GM19025 (cell line): Measurements from ENCODE around the gene RELN.
"Not testable (repeated sequence)": the region's sequence is repeated elsewhere in the genome, so short reads cannot be mapped to it uniquely, and the experiment has no call there.

Source experiments
- ATAC-seq: cut with Tn5 transposase; IDR thresholded peaks from one replicate; pipeline ENCODE4 v1.9.1; 2021; ENCODE audit warnings: mild to moderate bottlenecking, low read depth, moderate library complexity; ENCODE audit not compliant: unreplicated experiment

The RELN gene

DNA sequence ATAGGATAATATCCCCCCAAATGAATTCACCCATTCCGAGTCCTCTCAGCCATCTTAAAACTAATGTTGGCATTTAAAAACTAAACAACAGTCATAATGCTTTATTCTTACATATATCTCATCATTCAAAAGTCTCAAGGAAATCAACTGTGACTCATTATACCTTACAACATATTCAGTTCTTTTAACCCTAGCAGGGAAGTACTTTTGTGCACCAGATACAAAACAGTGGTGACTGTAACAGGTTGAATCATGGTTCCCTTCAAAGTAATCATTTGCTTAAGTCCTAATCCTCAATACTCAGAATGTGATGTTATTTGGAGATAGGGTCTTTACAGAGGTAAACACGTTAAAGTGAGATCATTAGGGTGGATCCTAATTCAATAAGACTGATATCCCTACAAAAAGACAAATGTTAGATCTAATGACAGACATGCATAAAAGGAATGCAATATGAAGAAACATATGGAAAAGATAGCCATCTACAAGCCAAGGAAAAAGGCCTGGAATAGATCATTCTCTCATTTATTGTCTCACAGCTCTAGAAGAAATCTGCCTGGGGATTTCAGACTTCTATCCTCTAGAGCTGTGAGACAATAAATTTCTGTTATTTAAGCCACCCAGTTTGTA lies 42.3 kb downstream of the RELN start:
- no peak for ATAC-seq

DNA sequence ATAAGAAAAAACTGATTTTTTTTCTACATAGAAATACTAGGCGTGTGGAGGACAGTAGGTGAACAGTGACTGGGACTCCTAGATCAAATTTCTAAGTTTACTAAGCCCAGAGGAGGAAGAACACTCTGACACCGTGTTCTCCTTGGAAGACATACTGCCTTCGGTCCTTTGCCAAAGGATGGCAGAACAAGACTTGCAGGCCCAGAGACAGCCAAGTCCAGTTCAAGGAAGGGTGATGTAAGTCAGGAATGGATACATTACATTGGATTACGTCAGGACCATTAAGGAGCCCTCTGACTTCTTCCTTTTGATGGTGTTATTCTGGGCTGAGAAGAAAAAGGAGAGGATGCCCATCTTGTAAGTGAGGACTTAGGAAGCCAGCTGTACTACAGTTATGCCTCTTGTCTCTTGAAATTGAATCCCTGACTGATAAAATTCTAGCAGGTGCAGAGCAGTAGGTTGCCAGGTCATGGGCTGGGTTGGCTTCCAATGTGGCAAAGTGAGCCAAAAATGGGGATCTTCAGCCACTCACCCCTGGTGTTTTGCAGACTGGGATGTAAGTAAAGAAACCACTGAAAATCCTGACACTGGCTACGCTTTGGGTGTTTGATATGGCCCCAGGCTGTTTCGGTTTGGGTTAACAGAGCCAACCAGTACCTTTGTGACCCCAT lies 45.1 kb downstream of the RELN start:
- no peak for ATAC-seq

DNA sequence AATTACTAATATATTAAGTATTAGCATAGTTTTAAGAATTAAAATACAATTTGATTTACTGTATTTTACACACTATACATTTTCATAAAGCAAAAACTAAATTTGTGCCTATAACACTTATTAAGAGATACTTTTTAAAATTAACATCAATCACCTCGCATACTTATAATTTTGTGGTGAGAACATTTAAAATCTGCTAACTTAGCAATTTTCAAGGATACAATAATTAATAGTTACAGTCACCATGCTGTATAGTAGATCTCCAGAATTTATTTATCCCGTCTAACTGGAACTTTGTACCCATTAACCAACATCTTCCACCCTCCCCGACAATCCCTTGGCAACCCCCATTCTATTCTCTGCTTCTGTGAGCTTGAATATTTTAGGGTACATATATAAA lies 47.5 kb downstream of the RELN start:
- no peak for ATAC-seq

DNA sequence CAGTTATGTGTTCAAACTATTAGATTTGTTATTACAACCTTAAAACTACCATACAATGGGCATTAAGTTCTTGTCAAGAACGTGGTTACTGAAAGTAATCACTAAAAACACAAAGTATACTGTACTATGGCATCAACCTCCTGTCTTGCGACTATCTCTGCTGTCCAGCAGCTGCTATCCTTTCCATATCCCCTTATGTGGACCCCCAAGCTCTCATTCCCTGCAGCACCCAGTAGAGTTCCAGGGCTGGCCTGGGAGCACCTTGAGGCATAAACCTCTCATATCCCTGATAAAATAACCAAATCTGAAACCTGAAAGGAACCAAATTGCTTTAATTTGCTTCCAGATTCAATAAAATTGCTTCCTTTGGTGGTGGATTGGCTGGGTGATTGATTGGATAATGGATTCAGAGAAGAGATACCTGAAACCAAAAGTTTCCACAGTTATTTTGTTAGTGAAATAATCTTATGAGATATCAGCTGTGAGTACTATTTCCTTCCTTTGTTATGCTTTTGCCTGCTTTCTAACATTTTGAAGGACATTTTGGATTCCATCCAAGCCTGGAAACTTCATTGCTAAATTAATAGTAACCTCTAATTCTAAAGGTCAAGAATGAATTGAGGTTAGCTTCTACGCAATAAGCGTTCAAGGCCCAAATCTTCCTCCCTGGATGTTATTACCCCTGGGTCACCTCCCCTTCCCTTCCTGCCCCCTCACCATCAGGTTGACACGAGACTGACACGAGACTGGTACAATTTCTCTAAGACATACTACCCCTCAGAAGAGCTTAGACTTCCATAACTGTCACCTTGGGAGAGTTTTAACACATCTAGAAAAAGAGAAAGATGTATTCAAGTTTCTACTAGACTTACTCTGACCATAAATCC lies 48.8 kb downstream of the RELN start:
- no peak for ATAC-seq

DNA sequence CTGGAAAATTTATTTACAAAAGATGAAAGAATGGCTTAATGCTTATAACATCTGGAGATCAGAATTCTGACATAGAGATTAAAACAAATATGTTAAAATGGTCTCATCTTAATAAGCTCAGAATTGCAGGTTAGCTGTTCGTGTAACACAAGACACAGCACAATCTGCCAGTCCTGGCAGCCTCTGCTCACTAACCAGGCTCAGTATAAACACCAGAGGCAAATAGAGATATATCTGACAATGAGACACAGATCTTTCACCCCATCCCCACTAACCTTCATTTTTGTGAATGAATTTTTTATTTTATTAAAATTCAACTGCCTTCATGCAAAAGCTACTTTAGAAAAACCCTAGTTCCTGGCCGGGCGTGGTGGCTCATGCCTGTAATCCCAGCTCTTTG lies 51.8 kb downstream of the RELN start:
- no peak for ATAC-seq

DNA sequence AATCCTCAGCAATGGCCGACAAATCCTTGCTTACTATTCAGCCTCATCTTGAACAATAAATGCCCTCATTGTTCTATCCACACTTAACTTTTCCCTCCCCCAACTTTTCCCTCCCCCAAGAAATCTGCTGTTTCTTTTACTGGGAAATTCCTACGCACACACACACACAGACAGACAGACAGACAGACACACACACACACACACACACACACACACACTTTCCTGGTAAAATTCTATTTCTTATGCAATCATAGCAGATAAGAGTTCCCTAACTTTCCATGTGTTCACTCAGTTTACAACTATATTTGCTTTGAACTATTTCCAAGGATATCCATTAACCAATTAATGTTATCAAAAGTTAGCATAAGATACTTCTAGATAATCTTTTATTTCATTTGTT lies 52.9 kb downstream of the RELN start:
- ATAC-seq, result no peak

DNA sequence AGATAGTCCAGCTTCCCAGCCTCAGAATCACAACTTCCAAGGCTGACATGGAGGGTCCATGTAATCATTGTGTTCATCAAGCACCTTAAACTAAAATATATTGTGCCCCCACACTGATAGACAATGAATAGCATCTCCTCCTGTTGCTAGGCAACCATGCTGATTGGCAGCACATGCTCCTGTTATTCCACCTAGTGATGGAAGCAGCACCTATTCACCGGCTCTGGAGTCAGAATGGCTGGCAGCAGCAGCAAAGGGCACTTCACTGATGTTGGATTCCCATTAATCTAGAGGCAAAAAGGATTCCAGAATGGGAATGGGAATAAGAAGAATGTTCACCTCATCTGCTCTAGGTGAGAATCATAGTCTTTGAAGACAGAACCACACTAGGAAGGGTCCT lies 55.0 kb downstream of the RELN start:
- no peak for ATAC-seq

DNA sequence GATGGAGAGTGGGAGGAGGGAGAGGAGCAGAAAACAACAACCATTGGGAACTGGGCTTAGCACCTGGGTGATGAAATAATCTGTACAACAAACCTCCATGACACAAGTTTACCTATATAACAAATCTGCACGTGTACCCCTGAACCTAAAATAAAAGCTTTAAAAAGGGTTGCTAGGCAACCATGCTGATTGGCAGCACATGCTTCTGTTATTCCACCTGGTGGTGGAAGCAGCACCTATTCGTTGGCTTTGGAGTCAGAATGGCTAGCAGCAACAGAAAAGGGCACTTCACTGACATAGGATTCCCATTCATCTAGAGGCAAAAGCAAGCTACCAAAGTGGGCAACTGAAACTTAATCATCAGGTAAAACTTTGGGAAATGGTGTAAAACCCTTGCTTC lies 57.1 kb downstream of the RELN start:
- ATAC-seq, result no peak

DNA sequence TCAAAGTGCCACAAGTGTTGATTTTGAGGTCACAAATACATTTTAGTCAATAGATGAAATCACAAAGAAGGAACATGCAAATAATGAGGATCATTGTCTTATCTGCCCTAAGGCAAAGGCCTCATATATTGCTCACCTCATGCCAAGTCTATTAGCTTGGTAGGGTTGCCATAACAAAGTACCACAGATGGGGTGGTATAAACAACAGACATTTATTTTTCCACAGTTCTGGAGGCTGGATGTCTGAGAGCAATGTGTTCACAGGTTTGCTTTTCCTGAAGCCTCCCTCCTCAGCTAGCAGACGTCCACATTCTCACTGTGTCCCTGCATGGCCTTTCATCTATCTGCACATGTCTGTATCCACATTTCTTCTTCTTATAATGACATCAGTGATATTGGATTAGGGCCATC lies 59.6 kb downstream of the RELN start:
- ATAC-seq, result no peak

DNA sequence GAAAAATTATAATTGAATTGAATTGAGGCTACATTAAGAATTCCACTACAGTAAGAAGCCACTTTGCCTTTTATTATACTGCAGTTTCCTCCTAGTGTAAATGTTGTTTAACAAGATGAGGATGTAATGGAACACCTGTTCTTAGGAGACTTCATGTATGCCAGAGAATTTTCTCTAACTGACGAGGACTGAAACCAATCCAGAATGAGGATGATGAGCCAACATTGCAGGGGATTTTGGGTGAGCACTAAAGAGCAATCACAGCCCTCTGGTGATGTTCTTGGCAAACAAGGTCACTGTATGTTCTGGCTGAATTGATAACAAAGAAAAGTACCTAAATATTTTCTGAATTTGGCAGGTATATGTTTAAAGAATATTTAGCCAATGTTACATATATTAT lies 60.9 kb downstream of the RELN start:
- no peak for ATAC-seq

DNA sequence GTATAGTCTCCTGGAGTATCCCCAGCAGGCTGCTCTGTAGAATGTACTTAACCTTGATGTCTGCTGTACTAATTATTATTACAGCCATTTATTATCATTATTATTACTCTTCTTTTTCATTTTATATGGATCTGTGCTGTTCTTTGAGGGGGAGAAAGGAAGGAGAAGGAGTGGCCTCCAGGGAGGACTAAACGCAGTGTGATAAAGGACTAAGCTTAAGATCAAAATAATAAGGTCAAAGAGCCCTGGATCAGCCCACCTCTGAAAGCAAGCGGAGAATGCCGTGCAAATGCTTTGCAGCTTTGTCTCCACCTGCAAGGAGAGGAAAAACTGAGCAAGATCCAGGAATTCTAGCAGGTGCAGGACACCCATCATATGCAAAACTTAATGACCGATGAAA lies 65.3 kb downstream of the RELN start:
- no peak for ATAC-seq

DNA sequence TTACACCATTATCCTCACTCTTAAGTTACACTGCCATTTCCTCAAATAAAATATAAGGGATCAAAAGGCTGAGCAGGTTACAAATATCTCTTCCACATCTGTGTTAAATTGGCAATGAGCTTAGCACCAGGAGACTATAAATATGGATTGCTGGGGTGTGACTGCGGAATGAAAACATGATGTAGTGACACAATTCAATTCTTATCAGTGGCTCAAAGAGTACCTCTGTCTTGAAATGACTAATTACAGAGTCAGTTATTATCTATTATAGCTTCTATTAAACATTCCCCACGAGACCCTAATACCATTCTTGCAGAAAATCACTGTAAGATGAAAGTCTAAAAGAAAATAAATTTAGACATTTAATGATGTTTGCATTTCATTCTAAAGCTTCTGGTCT lies 67.1 kb downstream of the RELN start:
- no peak for ATAC-seq

DNA sequence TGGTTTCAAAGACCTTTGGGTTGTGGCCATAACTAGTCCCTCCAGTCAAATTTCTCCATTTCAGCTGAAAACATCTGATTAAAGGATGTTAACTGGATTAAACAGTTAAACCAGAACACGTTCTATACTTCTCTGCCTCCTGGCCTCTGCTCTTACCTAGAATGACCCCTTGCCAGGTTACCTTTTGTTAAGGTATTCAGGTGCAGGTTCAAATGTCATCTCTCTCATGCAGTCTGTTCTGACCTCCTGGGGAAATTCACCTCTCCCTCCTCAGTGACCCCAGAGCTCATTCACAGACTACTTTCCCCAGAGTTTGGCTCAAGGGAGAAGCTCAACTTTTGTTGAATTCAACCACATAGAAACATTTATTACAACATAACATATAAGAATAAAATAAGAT lies 67.8 kb downstream of the RELN start:
- no peak for ATAC-seq

DNA sequence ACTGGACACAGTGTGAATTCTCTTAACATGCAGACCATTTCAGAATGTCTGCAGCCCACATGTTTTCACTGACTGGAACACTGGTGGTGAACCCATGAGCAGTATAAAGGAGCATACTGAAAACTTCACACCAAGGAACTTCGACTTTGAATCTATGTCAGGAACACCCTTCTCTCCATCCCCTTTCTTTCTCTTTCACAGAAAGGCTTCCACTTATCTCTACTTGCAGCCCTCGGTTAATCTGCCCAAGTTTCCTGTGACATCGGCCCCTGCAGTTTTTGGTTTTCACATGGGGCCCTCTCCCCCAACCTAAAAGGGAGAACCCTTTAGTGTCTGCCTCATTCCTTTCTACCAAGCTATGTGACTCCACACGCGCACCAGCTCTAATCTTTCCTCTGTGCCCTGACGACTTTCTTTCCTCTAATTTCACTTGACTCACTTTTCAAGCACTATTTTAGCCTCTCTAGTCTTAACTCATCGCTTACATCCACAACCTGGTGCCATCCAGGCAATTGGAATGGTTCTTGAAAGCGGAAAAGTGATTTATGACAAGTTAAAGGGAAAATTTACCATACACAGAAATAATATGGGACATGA lies 70.1 kb downstream of the RELN start:
- ATAC-seq, result no peak

DNA sequence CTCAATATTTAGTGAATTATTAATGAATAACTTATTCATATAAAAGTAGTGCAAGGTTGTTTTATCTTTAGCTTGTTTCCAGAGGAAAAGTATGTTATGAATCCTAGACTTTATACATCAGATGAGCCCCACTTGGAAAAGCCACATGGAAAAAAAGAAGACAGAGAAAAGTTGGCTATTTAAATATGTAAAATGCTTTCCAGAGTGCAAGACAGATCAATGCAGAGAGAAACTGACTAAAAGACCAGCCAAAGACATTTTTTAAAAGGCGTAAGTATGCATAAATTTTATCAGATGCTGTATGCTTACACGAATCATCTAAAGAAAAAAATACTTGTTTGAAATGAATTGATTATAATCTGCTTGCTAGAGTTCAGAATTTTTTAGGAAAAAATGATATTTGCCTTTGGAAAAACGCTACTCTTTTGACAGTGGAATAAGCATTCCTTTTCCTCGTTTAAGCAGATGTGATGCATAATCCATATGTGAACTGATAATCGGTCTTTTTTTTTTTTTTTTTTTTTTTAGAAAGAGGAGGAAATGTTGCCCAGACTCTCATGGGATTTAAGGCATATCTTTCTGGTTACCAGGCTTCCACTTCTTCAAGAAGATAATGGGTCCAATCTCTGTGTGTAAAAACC lies 70.7 kb downstream of the RELN start:
- ATAC-seq, result no peak

DNA sequence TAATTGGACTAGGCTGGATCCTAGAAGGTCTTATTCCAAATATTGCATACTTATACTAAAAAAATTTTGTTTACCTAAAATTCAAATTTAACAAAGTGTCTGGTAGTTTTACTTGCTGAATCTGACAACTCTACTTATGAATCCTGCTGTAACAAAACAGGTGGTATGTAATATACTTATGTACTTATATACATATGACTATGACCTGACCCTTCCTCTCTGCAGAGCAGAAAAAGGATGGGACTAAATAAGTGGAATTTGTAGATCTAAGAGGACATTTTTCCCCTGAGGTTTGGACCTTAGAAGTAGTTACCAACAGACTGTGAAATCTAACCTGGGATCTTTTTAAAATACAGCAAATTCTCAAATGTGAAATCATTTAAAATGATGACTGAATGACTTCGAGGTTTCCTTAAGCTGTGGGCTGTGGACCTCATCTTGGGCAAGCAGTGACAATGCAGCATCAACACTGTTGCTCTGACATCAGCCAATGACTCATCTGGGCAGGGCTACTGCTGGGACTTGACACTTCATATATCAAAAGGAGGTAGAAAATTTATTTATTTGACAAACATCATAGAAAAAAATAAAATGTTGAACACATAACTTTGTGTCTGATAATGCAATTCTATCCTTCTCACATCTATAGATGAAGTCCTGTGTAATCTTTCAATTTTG lies 73.6 kb downstream of the RELN start:
- no peak for ATAC-seq

DNA sequence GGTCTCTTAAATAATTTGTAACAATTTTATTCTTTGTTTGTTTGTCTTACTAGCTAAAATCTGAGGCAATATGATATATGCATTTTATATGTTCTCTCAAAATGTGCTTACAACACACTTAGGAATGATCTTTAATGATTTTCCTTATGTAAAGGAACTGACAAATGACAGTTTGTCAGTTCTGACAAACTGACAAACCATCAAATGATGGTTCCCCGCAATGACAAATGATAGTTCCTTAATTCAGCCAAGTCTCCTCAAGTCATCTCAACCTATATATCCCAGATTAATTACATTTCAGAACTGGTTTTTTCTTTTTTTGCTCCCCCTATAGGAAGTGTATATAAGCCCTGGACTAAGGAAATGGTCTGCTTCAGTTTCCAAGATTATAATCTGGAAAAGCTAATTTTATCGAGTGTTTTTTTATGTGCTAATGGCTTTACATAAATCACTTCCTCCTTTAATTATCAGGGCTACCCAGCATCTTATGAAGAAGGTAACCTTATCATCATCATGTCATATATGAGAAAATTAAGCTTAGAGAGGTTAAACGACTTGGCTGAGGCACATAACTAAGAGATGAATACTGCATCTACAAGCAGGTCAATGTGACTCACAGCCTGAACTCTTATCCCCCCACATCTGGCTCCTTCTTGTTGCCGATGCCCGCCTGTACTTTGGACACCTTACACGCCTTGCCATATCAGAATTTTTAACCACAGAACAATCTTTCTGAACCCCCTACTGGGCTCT lies 75.1 kb downstream of the RELN start:
- no peak for ATAC-seq

DNA sequence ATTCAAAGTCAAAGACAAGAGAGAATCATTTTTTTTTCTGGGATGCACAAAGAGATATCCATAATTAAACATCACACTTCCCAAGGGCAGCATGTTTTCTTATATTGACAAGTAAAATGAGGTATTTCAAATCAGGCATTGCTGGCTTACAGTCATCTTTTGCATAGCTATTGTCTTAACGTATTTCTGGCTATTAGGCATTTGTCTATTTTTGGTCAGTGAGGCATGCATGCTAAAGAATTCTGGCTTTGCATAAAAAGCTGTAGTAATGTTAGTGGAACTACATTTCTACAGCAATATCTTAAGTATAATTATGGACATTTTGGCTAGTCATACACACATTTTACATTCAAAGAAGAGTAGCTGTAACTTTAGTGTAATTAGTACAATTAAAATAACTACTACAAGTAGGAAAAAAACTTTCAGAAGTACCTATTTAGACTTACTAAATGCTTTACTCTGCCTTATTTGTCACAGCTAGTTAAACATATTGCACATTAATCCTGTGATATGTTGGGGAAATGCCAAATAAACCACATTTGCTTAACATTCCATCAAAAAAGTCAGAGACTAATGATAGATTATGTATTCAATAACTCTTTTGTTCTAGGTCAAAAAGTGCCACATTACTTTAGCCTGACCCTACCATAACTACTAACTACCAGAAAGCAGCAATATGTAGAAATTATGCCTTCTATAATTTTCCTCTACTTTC lies 76.4 kb downstream of the RELN start:
- ATAC-seq, result no peak

DNA sequence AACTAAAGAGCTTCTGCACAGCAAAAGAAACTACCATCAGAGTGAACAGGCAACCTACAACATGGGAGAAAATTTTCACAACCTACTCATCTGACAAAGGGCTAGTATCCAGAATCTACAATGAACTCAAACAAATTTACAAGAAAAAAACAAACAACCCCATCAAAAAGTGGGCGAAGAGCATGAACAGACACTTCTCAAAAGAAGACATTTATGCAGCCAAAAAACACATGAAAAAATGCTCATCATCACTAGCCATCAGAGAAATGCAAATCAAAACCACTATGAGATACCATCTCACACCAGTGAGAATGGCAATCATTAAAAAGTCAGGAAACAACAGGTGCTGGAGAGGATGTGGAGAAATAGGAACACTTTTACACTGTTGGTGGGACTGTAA lies 78.4 kb downstream of the RELN start:
- not testable (repeated sequence) for ATAC-seq
